Stimulated activated CD8-positive, alpha-beta memory T cell treated with anti-CD3 and anti-CD28 coated beads, Interleukin-4, amount 100 ng/mL, for 1 hour (primary cell): ENCODE measurements around the gene ZNF256.

Source experiments
- DNase-seq, 2 donors: peaks; one replicate each; pipeline ENCODE4 v3.0.0-alpha.2; 2020; ENCODE audit warnings: low read depth in 2 of 2, low spot score in 1 of 2

ZNF256 gene

GRCh38 chr19:57900311-57900710, 47.2 kb downstream of the ZNF256 start:
- no peak for DNase-seq
